Measurements from ENCODE around the gene BICDL2.
A peak's percentile ranks its signal among the peaks of the same experiment; 100 is the strongest.
"Not testable (repeated sequence)": the region's sequence is repeated elsewhere in the genome, so short reads cannot be mapped to it uniquely, and the experiment has no call there.

BICDL2 gene

GRCh38 chr16:3036726-3037315 is at the start of gene BICDL2:
BICDL2 (minus strand) TSS chr16:3036944; CDS start chr16:3035496, 1,448 bp downstream.
- Histone ChIP-seq H3K4me3 (peak within 1 kb of the TSS; percentile 20 to 43 (median 29)), H3K27ac (peak within 1 kb of the TSS; percentile 22 to 84 (median 72))

DNA sequence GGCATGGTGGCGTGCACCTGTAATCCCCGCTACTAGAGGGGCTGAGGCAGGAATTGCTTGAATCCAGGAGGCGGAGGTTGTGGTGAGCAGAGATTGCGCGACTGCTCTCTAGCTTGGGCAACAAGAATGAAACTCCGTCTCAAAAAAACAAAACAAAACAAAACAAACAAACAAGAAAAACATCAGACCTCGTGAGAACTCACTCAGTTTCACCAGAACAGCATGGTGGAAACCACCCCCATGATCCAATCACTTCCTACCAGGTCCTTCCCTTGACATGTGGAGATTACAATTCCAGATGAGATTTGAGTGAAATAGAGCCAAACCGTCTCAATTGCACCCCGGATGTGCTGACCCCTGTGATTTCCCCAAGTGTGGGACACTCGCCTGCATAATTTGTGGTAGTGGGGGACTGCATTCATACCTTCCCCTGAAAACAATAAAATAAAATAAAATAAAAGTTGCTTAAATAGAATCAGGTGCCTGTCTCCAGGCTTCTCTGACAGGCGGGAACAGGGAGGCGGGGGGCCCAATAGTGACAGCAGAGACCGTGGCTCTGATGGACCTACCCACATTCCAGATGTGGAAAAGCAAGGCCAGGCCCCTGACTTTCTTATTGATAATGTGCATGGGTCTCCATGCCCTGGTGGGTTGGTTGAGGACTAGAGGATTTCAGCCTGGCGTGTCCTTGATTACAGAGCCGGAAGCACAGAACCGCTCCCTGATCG is 49.3 kb upstream of the BICDL2 start:
- peak overlapping the region in 18 of 21 experiments; percentile 25 to 89 (median 66) for H3K27ac ChIP-seq
- peak overlapping the region in 5 of 7 experiments; percentile 11 to 26 (median 17) for H3K4me3 ChIP-seq

DNA sequence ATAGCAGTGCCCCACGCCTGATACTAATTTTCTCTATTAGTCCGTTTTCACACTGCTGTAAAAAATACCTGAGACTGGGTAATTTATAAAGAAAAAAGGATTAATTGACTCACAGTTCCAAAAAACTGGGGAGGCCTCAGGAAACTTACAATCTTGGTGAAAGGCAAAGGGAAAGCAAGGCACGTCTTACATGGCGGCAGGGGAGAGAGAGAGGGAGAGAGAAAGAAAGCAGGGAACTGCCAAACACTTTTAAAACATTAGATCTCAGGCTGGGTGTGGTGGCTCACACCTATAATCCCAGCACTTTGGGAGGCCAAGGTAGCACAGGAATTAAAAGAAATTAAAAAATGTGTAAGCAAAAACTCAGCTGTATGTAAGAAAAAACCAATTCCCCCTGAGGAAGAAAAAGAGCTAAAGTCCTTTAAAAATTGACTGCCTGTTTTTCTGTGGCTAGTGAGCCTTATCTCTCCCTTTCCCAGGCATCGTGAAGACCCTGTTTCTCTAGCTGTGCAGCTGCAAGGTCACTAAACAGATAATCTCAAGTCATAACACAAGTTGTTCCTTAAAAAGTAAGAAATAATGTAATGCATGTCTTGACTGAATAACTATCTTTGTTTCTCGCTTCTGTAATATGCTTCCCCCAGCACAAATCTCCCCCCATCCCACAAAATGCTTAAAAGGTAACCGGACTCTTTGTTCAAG is 48.4 kb upstream of the BICDL2 start:
- H3K27ac ChIP-seq: peak overlapping the region in 2 of 21 experiments; percentile 59 to 89
- H3K4me3 ChIP-seq: no peak overlapping the region

DNA sequence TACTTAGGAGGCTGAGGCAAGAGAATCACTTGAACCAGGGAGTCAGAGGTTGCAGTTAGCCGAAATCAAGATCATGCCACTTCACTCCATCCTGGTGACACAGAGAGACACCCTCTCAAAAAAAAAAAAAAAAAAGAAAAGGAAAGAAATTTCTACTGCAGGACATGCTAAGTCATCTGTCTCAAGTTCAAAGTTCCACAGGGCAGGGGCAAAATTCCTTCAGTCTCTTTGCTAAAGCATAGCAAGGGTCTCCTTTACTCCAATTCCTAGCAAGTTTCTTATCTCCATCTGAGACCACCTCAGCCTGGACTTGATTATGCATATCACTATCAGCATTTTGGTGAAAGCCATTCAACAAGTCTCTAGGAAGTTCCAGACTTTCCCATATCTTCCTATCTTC is 47.7 kb upstream of the BICDL2 start:
- H3K4me3 ChIP-seq: no peak overlapping the region
- peak overlapping the region in 1 of 21 experiments; percentile 59 for H3K27ac ChIP-seq

GRCh38 chr16:3083408-3083807 is 46.7 kb upstream of the BICDL2 start:
- not testable (repeated sequence) for H3K4me3 ChIP-seq, H3K27ac ChIP-seq

GRCh38 chr16:3081957-3082356 is 45.2 kb upstream of the BICDL2 start:
- not testable (repeated sequence) for H3K4me3 ChIP-seq, H3K27ac ChIP-seq

DNA sequence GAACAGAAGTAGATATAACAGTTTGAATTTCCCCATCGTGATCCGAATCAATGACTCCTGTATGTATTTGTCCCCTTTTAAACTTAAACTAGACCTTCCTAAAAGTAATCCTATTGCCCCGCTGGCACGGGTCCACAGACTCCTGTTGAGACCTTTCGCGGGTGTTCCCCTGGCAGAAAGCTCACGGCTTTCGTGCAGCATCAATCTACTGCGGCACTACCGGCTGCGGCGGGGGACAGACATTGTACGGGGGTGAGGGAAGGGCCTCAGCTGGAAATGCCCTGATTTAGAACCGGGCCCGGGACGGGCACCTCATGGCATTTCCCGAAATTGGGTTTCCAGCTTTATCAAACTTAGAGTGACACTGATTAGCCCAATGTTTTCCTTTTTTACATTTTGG is 43.3 kb upstream of the BICDL2 start:
- H3K4me3 ChIP-seq: no peak overlapping the region

DNA sequence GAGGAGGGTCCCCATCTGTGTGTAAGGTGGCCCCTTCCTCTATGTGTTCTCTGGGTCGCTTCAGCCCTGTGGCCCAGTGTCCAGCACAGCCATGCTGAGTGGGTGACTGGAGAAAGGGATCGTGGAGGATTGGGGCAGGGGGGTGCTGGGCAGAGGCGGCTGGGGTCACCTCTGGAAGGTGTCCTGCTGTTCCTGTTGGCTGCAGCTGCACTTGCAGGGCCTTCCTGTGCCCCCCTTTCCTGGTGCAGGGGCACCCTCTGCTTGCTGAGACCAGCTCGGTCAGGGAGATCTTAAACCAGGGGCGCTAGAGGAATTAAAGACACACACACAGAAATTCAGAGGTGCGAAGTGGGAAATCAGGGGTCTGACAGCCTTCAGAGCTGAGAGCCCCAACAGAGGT is 39.8 kb upstream of the BICDL2 start:
- no peak overlapping the region for H3K4me3 ChIP-seq
- H3K27ac ChIP-seq: peak overlapping the region in 13 of 21 experiments; percentile 1 to 97 (median 81)

More for the DNA sequence above, 43.3 kb upstream of the BICDL2 start:
- H3K27ac ChIP-seq: peak overlapping the region in 2 of 21 experiments; percentile 0 to 20

GRCh38 chr16:3075946-3076345 is 39.2 kb upstream of the BICDL2 start:
- H3K27ac ChIP-seq: peak overlapping the region in 15 of 21 experiments; percentile 1 to 97 (median 81)

GRCh38 chr16:3075523-3075915 is 38.8 kb upstream of the BICDL2 start:
- peak overlapping the region in 17 of 21 experiments; percentile 1 to 97 (median 79) for H3K27ac ChIP-seq
- H3K4me3 ChIP-seq: no peak overlapping the region

More at GRCh38 chr16:3075946-3076345, 39.2 kb upstream of the BICDL2 start:
- not testable (repeated sequence) for H3K4me3 ChIP-seq

- Histone ChIP-seq H3K4me3 (no peak overlapping the region), H3K27ac (peak overlapping the region in 17 of 21 experiments; percentile 1 to 97 (median 79))
Observed at GRCh38 chr16:3074860-3075522, 38.2 kb upstream of the BICDL2 start.

GRCh38 chr16:3073448-3073847 is 36.7 kb upstream of the BICDL2 start:
- Histone ChIP-seq H3K4me3 (no peak overlapping the region), H3K27ac (peak overlapping the region in 10 of 21 experiments; percentile 17 to 97 (median 70))

DNA sequence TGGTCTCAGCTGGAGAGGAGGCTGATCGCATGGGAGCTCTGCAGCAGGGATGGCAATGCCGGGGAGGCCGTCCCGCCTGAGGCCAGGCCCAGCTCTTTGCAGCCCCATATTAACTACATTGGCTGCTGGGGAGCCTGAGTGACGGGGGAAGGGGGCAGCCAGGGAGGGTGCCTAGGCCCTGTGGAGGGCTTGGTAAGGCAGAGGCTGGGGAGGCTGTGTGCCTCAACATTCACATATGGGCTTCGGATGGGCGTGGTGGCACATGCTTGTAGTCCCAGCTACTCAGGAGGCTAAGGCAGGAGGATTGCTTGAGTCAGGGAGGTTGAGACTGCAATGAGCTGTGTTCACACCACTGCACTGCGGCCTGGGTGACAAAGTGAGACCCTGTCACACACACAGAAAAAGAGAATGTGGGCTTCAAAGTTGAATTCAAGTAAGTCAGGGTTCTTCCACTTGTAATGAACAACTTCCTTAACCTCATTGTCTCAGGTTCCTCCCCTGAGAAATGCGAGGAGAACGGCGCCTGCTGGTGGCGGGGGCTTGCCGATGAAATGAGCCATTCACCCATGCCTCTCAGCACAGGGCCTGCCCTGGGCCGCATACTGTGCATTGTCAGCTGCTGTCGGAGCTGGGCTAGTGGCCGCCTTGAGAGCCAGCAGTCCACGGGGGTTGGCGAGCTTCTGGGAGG is 36.0 kb upstream of the BICDL2 start:
- H3K27ac ChIP-seq: peak overlapping the region in 7 of 21 experiments; percentile 60 to 97 (median 89)
- H3K4me3 ChIP-seq: not testable (repeated sequence)

DNA sequence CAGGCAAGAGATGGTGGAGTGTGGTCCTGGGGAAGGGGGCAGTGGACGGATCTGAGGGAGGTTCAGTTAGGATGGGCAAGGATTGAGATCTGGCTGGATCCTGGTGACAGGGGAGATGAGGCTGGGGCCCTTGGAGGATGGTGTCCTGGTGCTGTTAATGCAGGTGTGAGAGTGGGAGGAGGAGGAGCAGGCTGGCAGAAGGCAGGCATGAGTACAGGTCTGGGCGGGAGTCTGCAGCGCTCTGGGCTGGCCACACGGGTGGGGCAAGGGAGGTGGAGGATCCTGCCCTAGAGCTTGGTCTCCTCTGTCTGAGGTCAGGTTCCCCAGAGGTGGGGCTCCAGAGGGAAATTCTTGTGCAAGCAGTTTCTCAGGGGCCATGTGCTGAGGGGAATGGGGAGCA is 35.4 kb upstream of the BICDL2 start:
- peak overlapping the region in 4 of 21 experiments; percentile 7 to 97 (median 38) for H3K27ac ChIP-seq

DNA sequence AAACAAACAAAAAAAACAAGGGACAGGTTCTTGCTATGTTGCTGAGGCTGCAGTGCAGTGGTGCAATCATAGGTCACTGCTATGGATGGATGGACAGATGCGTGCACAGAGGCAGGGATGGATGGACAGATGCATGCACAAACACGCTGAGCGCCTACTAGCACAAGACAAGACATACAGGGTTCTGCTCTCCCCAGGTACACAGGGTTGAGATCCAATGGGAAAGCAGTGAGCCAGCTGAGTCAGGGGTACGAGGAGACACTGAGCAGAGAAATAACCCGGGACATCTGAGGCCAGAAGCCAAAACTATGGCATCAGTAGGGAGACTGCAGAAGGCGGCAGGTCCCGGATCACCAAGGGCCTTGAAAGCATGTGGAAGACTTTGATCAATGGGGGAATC is 34.9 kb upstream of the BICDL2 start:
- H3K4me3 ChIP-seq: no peak overlapping the region
- peak overlapping the region in 5 of 21 experiments; percentile 7 to 97 (median 29) for H3K27ac ChIP-seq

More for the DNA sequence above, 35.4 kb upstream of the BICDL2 start:
- H3K4me3 ChIP-seq: not testable (repeated sequence)

GRCh38 chr16:3070608-3071111 is 33.9 kb upstream of the BICDL2 start:
- Histone ChIP-seq H3K27ac (peak overlapping the region in 3 of 21 experiments; percentile 1 to 97 (median 48)), H3K4me3 (no peak overlapping the region)

GRCh38 chr16:3069146-3069545 is 32.4 kb upstream of the BICDL2 start:
- not testable (repeated sequence) for H3K27ac ChIP-seq, H3K4me3 ChIP-seq

DNA sequence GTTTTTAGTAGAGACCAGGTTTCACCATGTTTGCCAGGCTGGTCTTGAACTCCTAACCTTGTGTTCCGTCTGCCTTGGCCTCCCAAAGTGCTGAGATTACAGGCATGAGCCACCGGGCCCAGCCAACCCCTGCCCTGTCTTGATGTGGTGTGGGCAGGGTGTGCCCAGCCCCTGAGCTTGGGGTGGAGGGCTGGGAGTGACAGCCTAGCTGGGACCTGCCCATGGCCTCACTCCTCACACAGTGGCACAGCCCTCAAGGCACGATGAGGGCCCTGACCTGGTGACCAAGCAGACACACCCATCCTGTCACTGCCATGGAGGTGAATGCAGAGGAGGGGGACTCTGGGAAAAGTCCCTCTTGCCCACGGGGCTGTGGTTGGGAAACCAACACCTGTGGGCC is 31.7 kb upstream of the BICDL2 start:
- peak overlapping the region in 9 of 21 experiments; percentile 18 to 95 (median 85) for H3K27ac ChIP-seq
- peak overlapping the region in 5 of 7 experiments; percentile 34 to 49 (median 45) for H3K4me3 ChIP-seq

GRCh38 chr16:3066440-3066748 is 29.6 kb upstream of the BICDL2 start:
- H3K27ac ChIP-seq: peak overlapping the region in 16 of 21 experiments; percentile 12 to 95 (median 68)

More at GRCh38 chr16:3066440-3066748, 29.6 kb upstream of the BICDL2 start:
- peak overlapping the region; percentile 34 to 49 (median 38) for H3K4me3 ChIP-seq
